GM19025 (cell line): Measurements from ENCODE around the gene STARD9.
A peak's percentile ranks its signal among the peaks of the same experiment; 100 is the strongest.

ENCODE experiments used
- ATAC-seq: cut with Tn5 transposase; IDR thresholded peaks from one replicate; pipeline ENCODE4 v1.9.1; 2021; ENCODE audit warnings: mild to moderate bottlenecking, low read depth, moderate library complexity; ENCODE audit not compliant: unreplicated experiment

STARD9 gene

DNA sequence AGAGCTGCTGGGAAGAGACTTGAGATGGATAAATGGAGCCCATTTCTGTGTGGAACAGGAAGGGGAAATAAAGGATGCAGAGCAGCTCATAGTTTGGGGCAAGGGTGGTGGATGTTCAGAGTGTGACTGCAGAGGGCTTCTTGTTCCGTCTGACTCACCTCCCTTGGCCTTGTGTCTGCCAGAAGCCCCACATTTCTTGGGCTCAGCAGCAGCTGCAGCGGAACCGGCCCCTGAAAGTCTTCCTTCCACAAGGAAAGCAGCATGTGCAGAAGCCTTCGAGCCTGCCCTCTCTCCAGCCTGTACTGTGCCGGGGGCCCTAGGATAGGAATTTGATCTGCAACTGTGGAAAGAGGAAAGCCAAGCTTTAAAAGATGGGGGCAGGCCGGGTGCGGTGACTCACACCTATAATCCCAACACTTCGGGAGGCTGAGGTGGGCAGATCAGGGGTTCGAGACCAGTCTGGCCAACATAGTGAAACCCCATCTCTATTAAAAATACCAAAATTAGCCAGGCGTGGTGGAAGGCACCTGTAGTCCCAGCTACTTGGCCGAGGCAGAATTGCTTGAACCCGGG, 150.0 kb downstream of the STARD9 start:
- ATAC-seq = no peak

DNA sequence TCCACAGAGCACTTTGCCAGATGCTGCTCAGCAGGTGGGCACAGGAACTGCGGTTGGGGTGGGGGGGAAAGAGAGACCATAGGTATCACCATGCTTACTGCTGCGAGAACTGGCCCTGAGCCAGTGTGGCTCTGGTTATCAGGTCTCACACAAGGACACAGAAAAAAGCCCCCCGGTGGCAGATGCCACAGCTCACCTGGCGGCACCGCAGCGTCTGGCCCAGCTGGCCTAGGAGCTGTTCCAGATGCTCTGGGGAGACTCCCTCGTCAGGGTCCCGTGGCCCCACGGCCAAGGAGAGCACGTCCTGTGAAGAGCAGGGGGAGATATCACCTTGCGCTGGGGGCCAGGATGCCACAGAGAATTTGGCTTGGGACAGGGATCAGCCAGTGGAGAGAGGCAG, 150.7 kb downstream of the STARD9 start:
- no peak for ATAC-seq

DNA sequence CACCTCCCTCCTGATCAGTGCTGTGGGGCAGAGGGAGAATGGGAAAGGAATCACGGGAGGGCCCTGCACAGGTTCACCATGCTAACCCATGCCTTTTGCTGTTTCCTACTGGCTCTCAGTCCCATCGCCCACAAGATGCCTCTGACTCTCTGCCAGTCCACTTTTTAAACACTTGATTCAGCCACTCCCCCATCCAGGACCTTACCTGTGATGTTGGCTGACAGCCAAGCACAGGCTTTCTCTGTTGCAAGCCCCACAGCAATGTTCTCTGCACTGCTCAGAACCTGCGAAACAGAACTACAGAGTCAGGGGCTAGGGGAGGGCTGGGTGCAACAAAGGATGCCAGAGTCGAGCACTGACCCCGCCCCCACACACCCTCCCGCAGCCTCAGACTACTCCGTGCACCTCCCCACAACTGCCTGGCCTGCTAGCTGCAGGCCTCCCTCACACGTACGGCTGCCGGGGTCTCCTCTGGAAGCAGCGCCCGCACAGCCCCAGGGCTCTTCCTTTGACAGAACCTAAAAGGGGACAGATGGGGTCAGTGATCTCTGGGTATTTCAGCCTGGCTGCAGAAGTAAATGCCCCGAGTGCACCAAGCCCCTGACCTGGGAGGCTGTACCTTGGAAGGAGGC, 152.5 kb downstream of the STARD9 start:
- ATAC-seq = no peak

DNA sequence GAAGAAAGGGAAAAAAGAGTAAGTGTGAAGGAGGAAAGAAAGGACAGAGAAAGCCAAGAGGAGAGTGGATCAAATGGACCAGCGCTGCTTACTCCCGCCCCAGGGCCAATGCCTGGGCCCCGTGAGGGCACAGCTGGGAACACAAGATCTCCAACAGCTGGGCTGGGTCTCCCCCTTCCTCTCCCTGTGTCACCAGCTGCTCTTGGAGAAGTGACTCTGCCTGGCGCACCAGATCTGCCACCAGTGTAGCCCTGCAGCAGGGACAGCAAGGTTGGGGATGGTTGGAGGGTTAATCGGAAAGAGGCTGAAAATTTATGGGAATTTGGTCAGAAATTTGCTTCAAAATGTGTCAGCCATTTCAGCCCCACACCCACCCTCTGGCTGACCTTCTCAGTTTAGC, 153.2 kb downstream of the STARD9 start:
- no peak for ATAC-seq

DNA sequence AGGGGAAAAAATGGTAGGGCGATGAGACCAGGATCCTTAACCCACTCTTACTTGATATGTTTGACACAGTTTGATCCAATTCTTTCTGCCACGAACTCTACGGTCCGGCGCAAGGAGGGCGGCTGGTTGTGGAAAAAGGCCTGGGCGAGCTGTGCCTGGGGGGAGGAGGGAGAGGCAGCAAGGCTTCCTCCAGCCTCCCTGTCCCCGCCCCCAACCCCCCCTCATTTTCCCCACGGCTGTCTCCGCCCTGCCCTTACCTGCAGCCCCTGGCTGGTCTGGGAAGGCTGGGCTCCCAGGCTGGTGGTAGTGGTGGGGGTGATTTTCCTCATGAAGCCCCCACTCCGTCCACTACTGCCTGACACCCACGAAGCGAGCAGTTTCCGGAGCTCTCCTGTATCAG, 153.6 kb downstream of the STARD9 start:
- ATAC-seq = no peak

DNA sequence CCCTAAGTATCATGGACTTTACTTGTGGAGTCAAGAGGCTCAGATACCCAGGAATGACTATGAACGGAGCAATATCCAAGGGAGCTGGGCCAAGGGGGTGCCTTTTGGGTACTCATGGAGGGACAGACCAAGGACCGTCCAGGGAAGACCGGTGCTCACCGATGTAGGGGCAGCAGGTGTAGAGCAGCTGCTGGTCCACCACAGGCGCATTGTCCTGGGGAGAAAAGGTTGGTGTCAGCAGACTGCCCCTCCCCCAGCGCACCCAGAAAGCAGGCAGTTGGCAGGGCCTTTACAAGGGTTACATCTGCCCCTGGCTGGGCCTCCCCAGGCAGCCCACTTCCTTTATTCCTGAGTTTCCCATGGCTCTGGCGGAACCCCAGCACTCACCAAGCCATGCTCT, 154.0 kb downstream of the STARD9 start:
- ATAC-seq = no peak

DNA sequence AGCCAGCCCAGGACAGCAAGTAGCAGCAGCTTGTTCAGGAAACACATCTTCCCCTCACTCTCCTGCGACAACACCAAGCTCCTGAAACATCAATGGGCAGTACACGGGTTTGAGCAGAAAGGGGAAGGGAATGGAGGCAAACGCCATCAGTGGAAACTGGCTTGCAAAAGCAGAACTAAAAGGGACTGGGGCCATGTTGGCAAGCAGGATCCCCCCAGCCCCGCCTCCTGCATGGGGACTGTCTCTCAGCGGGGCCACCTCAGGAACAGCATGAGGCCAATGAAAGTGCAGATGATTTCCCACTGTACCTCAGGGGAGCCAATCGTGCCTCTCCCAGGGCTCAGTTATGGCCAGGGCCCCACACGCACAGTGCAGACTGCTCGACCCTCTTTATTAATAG, 154.7 kb downstream of the STARD9 start:
- no peak for ATAC-seq

DNA sequence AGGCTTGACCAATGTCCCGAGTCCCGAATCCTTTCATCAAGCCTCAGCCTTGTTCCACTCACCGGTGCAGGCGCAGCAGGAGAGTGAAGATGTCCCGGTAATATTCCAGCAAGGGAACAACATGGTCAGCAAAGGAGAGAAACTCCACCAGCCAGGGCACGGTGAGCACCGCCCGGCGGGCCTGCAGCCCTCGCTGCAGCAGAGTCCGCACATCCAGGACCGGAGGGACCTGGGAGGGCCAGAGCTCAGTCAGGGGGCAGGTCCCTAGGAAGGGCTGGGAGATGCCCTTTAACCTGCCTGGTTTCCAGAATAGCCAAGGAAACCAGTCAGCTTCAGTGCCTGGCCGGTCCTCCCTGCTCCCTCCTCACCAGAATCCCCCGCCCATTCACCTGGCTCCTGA, 155.1 kb downstream of the STARD9 start:
- ATAC-seq = no peak

DNA sequence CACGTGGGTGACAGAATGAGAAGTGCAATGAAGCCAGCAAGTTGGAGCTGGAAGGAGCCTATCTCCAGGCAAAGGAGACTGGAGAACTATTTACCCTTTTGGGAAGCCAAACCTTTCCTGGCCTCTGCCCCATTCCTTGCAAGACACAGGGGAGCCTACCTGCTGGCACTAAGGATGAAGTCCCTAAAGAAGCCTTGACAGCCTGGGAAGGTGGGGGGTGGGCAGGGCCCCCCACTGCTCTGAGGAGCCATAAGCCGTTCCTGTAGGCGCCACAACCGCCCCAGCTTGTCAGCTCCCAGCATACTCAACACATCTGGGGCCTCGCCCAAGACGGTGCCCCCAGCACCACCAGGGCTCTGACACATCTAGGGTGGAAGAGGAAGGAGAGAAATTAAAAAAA, 156.1 kb downstream of the STARD9 start:
- no peak for ATAC-seq

DNA sequence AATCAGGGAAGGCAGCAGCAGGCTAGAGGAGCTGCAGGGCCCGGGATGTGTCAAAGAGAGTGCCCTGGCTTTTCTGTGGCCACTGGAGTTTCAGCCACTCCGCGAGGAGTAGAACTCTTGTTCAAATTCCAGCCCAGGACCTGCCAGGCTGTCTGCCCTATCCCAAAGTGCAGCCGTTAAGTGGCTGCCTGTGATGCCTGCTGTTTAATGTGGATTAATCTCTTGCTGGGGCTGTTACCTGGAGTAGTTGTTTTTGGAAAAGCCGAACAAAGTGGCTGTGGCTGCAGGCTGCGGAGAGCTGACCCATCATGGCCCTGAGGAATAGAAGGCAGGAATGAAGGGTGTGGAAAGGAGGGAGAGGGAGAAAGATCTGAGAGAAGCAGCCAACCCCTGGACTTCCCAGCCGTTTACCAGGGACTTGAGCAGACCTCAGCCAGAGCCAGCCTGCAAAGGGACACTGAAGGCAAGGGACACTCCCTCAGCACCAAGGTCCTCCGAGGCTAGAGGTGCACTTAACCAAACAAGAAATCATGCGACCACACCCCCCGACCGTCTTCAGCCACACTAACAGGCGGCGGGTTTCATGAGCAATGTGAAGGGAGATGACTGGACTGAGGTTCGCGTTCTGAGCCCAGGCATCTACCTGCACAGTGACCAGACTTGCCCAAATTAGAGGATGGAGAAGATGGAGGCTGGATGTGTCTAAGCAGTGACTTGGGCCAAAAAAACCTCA, 156.9 kb downstream of the STARD9 start:
- ATAC-seq = no peak

DNA sequence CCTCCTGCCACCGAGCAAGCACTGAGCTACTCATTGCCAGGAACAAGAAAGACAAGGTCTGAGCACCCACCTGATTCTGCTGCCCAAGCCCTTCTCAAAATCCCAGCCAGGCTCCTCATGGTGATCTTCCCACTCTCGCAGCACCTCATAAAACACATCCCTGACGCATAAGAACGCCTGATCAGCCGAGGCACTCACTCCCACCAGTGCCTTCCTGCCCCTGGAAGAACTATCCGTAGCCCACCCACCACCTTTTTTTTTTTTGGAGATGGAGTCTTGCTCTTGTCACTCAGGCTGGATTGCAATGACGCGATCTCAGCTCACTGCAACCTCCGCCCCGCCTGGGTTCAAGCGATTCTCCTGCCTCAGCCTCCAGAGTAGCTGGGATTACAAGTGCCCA, 157.6 kb downstream of the STARD9 start:
- no peak for ATAC-seq

DNA sequence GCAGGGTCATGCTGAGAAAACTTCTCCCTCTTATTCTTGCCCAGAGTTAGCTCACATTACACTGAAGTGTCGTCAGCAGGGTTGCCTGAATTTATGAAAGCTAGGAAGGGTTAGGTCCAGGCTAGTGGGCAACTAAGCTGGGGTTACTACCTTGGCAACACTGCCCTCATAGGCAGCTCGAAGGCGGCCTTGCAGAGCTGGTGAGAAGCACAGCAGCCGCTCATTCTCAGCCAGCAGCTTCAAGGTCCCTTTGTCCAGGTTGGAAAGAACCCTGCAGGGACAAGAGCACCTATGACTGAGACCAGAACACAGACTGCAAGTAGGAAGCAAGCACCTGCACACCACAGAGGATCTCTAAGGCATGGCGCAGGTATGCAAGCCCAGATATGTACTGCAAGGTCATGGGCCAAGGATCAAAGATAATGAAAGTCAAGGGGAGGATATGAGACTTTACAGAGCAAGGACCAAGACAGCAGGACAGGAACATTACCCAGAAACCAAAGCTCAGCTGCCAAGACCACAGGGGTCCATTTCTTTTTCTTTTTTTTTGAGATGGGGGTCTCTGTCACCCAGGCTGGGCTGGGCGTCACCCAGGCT, 158.8 kb downstream of the STARD9 start:
- no peak for ATAC-seq

DNA sequence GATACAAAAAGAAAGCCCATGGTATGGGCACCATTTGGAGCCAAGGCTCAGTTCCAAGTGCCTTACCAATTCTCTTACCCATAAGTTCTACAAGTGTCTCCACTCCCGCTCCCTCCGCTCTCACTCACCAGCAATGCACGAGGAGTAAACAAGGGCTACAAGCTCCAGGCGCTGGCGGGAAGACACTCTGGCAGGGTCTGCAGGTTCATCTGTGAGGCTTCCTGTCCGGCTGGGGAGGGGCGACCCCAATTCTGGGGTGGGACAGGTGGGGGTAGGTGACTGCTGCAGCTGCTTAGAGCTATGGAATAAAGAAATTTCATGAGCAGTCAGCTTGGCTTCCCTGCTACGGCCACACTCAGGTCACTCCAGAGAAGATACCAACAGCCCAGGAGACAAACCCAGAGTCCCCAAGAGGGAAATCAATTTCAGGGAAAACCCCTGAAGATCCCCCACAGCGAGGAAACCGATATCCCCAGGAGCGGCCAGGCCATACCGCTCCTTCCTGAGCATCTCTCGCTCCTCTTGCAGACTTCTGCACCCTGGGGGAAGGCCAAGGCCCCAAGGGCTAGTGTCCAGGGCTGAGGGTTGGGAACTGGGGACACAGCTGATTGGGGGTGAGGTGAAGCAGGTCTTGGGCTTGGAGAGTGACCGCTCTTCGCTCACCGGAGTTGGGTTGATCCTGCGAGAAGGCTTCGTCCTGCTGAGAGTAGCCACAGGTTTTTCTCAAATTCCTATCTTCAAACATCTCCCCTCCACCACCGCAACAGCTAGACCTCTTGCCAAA, 160.2 kb downstream of the STARD9 start:
- no peak for ATAC-seq

DNA sequence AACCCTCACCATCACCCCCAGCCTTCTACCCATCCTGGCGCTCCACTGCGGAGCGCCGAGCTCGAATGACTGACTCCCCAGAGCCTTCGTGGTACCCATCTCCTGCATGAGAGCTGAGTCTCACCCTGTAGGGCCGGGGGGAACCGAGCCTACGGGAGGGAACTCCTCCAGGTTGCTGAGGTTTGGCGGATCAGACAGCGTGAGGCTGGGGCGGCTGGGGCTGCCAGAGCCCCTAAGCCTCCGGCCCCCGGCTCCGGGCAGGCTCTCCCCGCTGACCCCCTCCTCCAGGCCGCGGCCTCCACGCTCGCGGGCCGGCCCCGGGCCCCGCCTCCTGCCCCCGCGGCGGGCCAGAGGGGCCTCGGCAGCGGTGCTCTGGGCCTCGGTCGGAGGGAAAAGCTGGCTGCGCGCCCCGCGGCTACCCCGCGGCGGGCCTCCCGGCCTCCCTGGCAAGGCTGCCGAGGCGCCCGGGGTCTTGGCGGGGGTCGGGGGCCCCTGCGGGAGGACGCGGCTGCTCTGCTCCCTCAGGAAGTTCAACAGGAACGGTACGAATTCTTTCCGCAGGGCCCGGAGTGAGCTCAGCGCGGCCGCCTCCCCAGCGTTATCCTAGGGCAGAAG, 160.9 kb downstream of the STARD9 start:
- ATAC-seq = peak; percentile 34

DNA sequence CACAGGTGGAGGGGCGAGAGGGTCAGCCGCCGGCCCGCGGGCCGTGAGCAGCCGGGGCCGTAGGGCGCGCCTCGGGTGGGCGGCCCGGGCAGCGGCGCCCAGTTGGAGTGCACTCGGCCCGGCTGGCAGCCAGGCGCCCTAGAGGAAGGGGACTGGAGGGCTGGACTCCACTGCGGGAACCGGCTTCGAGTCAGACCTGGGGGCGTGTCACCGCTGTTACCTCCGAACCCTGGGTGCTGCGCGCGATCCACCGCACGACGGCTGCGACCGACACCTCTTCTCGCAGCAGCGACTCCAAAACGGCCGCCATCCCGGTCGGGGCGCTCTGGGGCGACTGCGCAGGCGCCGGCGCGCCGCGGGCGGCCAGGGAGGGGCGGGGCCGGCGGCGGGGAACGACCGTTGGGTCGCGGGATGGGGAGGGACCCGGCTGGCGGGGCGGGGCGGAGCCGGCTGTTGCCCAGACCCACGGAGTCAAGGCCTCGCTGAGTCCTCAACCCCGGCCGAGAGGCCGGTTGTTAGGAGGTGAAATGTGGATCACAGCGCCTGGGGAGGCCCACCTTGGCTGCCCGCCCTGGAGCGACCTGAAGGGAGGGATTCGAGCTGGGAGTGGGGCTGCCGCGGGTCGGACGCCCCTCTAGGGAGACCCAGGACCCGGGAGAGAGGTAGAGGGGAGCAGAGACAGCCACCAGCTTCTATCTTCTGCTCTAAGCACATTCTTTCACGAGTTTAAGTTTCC, 161.6 kb downstream of the STARD9 start, which contains the start of gene CDAN1:
Gene CDAN1 (minus strand): TSS at position 336 of the 736 bp plus-strand sequence. CDS start 26 bp downstream, at position 310.
- ATAC-seq = peak; percentile 89

DNA sequence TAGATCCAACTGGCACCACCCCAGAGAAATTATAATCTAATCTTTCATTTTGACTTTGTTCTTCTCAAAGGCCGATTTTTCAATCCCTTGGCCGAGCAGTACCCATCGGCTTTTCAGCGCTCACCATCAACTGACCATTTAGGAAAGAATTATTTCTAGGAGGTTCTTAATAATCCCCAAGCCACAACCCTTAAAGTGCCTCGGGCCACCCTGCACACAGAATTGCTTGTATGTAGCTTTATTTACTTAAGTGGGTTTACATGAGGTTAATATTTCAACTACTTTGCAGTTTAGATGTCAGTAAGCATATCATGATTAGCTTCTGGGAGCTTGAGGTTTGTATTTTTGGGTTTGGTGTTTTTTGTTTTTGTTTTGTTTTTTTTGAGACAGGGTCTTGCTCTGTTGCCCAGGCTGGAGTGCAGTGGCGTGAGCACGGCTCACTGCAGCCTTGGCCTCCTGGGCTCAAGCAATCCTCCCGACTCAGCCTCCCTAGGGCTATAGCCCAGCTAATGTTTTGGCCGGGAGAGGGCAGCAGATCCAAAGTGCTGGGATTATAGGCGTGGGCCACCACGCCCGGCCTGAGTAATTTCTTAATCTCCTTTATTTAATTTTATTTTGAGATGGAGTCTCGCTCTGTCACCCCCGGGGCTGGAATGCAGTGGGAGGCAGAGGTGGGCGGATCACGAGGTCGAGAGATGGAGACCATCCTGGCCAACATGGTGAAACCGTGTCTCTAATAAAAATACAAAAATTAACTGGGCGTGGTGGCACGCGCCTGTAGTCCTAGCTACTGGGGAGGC, 162.3 kb downstream of the STARD9 start:
- ATAC-seq = no peak

DNA sequence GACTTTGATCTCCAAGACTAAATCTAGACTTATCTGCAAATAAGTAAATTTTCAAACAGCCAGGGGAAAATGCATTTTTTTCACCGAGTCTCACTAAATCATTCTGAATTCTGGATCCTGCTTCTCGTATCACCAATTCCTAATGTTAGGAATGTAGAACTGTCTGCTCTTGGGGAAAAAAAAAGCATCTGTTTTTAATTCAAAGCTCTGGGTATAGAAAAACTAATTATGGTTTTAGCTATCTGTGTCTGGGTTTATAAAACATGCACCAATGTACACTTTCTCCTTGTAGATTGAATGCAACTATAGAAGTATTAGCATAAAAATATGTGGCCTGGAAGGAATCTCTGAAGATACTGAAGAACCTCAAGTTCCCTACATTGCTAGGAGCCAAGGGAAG, 166.3 kb downstream of the STARD9 start:
- no peak for ATAC-seq

DNA sequence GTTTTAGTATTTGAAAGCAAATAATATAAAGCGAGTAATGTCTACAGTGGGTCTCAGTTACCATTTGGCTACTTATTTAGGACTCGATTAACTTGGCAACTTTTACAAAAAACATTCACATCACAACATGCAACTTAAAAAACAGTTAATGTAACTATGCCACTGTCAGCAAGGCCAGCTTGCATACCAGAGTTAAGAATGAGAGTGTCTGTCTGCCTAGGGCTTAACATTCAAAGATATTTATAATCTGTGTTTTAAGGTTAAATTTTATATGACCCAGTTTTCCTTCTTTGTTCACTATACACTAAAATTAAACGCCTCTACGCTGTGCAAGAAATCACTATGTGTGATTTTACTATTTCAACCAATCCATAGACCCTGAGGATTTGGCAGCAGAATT, 166.7 kb downstream of the STARD9 start:
- no peak for ATAC-seq

DNA sequence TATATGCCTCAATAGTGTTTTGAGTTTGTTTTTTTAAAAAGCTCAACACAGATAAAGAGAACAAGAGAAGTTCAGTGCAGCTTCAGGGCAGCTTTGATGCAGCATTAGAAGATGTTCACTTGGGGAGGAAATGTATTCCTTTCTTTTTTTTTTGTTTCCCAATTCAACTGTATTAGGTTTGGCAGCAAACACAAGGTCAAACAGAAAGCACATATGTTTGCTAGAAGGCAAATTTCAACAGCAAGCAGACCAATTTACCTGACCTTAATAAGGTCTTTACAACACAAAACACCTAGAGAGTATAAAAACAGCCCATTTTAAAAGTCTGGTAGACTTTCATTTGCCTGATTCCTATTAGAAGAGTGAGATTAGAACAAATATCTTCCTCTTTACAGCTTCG, 168.8 kb downstream of the STARD9 start:
- ATAC-seq = no peak
